Measurements from ENCODE around the gene EXOC4.
A peak's percentile ranks its signal among the peaks of the same experiment; 100 is the strongest.

EXOC4 gene

DNA sequence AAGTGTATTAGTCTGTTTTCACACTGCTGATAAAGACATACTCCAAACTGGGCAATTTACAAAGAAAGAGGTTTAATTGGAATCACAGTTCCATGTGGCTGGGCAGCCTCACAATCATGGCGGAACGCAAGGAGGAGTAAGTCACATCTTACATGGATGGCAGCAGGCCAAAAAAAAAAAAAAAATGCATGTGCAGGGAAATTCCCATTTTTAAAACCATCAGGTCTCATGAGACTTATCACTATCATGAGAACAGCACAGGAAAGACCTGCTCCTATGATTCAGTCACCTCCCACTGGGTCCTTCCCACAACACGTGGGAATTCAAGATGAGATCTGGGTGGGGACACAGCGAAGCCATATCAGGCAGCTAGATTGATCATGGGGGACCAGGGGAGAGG lies 136.8 kb downstream of the EXOC4 start:
- no peaks in the 10 kb centered on the region for H3K9me3 ChIP-seq (ENCODE audit: severe bottlenecking)
- no peaks in the 10 kb centered on the region for H3K36me3 ChIP-seq
- H3K4me3 ChIP-seq (ENCODE audit: low read depth, low read length), result no peak overlapping the region
- H3K27me3 ChIP-seq (ENCODE audit: insufficient read depth, low read depth, severe bottlenecking), result no peaks in the 10 kb centered on the region
- TF ChIP-seq, protein P1, sequence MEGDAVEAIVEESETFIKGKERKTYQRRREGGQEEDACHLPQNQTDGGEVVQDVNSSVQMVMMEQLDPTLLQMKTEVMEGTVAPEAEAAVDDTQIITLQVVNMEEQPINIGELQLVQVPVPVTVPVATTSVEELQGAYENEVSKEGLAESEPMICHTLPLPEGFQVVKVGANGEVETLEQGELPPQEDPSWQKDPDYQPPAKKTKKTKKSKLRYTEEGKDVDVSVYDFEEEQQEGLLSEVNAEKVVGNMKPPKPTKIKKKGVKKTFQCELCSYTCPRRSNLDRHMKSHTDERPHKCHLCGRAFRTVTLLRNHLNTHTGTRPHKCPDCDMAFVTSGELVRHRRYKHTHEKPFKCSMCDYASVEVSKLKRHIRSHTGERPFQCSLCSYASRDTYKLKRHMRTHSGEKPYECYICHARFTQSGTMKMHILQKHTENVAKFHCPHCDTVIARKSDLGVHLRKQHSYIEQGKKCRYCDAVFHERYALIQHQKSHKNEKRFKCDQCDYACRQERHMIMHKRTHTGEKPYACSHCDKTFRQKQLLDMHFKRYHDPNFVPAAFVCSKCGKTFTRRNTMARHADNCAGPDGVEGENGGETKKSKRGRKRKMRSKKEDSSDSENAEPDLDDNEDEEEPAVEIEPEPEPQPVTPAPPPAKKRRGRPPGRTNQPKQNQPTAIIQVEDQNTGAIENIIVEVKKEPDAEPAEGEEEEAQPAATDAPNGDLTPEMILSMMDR (IDR thresholded peaks at IDR 0.05; ENCODE audit: low read depth, low read length), result no peak
- H3K27ac ChIP-seq, result no peak overlapping the region; the same call in 1 of the 2 replicates
- no peak for DNase-seq

DNA sequence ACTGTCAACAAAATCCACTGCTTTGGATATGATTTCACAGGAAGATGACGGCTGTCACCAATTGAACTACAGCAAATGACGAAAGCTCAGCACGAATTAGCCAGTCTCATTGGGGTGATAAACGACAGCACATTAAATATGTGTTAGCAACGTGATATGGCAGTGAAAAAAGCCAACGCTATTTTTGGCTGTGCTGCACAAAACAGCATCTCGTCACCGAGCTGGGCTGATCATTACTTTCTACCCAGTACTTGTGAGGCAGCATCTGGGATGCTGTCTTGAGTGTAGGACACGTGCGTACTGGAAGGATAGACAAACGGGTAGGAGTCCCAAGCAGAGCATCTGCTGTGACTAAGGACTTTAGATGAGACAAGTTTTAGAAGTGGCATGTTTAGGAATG lies 138.3 kb downstream of the EXOC4 start:
- TF ChIP-seq, protein P1 (IDR thresholded peaks at IDR 0.05; ENCODE audit: low read depth, low read length), result no peak
- DNase-seq, result no peak
- Histone ChIP-seq H3K4me3 (ENCODE audit: low read depth, low read length) (no peak overlapping the region), H3K27ac (no peak overlapping the region), H3K36me3 (no peaks in the 10 kb centered on the region), H3K9me3 (ENCODE audit: severe bottlenecking) (no peaks in the 10 kb centered on the region), H3K27me3 (ENCODE audit: insufficient read depth, low read depth, severe bottlenecking) (no peaks in the 10 kb centered on the region)

DNA sequence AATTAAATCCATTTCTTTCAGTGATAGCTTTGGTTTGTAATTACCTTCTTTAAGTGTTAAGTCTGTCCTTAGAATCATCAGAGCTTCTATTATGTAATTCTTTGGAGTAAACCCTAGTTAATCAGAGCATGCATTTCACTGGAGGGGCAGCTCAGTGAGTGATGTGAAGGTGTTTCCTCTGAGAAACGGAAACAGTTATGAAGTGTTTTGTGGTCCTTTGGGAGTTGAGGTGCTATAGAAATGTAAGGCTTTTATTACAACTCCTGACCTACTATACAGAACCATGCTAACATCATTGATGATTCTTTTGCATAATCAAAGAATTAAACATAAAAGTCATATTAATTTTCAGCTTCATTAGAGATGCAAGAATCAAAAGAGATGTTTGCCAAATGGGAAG lies 141.5 kb downstream of the EXOC4 start:
- no peak overlapping the region for H3K4me3 ChIP-seq (ENCODE audit: low read depth, low read length)
- DNase-seq, result no peak
- TF ChIP-seq, protein P1 (IDR thresholded peaks at IDR 0.05; ENCODE audit: low read depth, low read length), result no peak

DNA sequence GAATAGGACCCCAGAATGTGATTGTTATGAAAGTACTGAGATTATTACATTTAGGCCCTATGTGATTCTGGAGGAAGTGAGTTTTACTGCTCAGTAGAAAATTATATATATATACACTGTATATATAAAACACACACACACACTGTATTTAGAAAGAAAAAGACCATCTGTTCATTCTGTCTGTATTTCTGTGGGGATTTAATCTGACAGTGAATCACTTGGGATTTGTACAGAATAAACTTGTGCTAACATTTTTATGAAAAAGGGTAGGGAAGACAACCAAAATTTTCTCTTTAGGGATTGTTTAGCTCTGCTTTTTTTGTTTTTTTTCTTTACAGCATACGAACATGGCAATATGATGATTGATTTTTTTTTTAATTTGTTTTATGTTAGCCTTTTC lies 142.7 kb downstream of the EXOC4 start:
- no peaks in the 10 kb centered on the region for H3K9me3 ChIP-seq (ENCODE audit: severe bottlenecking)
- no peaks in the 10 kb centered on the region for H3K36me3 ChIP-seq
- no peak for DNase-seq
- no peaks in the 10 kb centered on the region for H3K27me3 ChIP-seq (ENCODE audit: insufficient read depth, low read depth, severe bottlenecking)
- no peak overlapping the region for H3K4me3 ChIP-seq (ENCODE audit: low read depth, low read length)
- TF ChIP-seq, protein P1 (IDR thresholded peaks at IDR 0.05; ENCODE audit: low read depth, low read length), result no peak
- H3K27ac ChIP-seq, result peak overlapping the region; percentile 9; the same call in 1 of the 2 replicates

More for the DNA sequence above, 141.5 kb downstream of the EXOC4 start:
- Histone ChIP-seq H3K9me3 (ENCODE audit: severe bottlenecking) (no peaks in the 10 kb centered on the region), H3K27me3 (ENCODE audit: insufficient read depth, low read depth, severe bottlenecking) (no peaks in the 10 kb centered on the region), H3K36me3 (no peaks in the 10 kb centered on the region), H3K27ac (no peak overlapping the region)

DNA sequence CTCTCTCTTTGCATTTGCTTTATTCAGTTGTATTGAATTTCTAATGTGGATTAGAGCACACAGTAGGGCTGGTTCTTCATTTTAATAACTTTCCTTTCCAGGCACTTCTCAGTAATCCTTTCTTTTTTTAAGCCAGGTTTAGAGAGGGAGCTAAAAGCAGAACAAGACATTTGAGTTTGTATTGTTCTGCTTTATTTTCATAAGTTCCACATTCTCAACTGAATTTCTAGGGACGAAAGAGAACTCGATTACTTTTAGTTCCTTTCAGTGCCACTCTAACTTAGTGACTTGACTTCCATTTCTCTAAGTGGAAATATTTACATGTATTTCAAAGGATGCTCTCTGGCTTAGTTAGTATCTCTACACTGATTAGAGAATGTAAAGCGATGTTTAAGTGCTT lies 145.6 kb downstream of the EXOC4 start:
- Histone ChIP-seq H3K4me3 (ENCODE audit: low read depth, low read length) (no peak overlapping the region), H3K27ac (no peak overlapping the region), H3K36me3 (no peaks in the 10 kb centered on the region), H3K9me3 (ENCODE audit: severe bottlenecking) (no peaks in the 10 kb centered on the region), H3K27me3 (ENCODE audit: insufficient read depth, low read depth, severe bottlenecking) (no peaks in the 10 kb centered on the region)
- TF ChIP-seq, protein P1 (IDR thresholded peaks at IDR 0.05; ENCODE audit: low read depth, low read length), result no peak
- no peak for DNase-seq

DNA sequence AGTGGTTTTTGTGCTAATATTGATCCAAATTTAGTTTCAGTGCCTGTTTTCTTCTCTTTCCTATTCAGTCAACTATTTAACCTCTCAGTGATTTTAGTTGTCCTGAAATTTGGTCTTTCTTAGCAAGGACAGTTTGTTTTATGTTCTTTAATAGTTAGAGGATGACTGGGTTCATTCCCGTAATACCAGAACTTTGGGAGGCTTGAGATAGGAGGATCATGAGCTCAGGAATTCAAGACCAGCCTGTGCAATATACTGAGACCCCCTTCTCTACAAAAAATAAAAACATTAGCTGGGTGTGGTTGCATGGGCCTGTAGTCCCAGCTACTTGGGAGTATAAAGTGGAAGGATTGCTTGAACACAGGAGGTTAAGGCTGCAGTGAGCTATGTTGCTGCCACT lies 148.3 kb downstream of the EXOC4 start:
- Histone ChIP-seq H3K27me3 (ENCODE audit: insufficient read depth, low read depth, severe bottlenecking) (no peaks in the 10 kb centered on the region), H3K36me3 (no peaks in the 10 kb centered on the region), H3K27ac (no peak overlapping the region), H3K9me3 (ENCODE audit: severe bottlenecking) (no peaks in the 10 kb centered on the region), H3K4me3 (ENCODE audit: low read depth, low read length) (no peak overlapping the region)
- TF ChIP-seq, protein P1 (IDR thresholded peaks at IDR 0.05; ENCODE audit: low read depth, low read length), result no peak
- no peak for DNase-seq

All from WERI-Rb-1 (cell line).